ENCODE measurements around the gene TGFBR1. TPM values are rescaled to one million over a fixed set of nuclear protein-coding genes. Genes with fewer than 3 reads are reported as not detected.

Gene TGFBR1
- total RNA-seq, 1 experiment from 2014 or later = 16.9 TPM

GRCh38 chr9:99199938-99200539 is 95.1 kb downstream of the TGFBR1 start:
- no peaks in the 10 kb centered on the region for H3K27me3 ChIP-seq (ENCODE audit: control insufficient read depth, insufficient read depth, low read length)
- H3K4me3 ChIP-seq (ENCODE audit: insufficient read depth, low read depth, low read length) = no peak overlapping the region
- DNase-seq = no peak
- no peaks in the 10 kb centered on the region for H3K36me3 ChIP-seq (replicated peaks; ENCODE audit: control insufficient read depth, insufficient read depth, low read length)

GRCh38 chr9:99201603-99202002 is 96.7 kb downstream of the TGFBR1 start:
- no peaks in the 10 kb centered on the region for H3K27me3 ChIP-seq (ENCODE audit: control insufficient read depth, insufficient read depth, low read length)
- H3K4me3 ChIP-seq (ENCODE audit: insufficient read depth, low read depth, low read length) = no peak overlapping the region
- no peak for DNase-seq
- no peaks in the 10 kb centered on the region for H3K36me3 ChIP-seq (replicated peaks; ENCODE audit: control insufficient read depth, insufficient read depth, low read length)

Other genes with a start within 250 kb of the TGFBR1 start
- not detected in 2 replicates for gene COL15A1, start 161.2 kb upstream of the TGFBR1 start, total RNA-seq (2014; rRNA removed; shearing (Covaris generic))
- gene ALG2, start 116.8 kb downstream of the TGFBR1 start, total RNA-seq (2014; rRNA removed; shearing (Covaris generic)) = 32.6 and 35.2 TPM in 2 replicates
- gene SEC61B, start 117.2 kb downstream of the TGFBR1 start, total RNA-seq (2014; rRNA removed; shearing (Covaris generic)) = 115 and 150 TPM in 2 replicates